ENCODE results near the gene ATG101.
"Not testable (repeated sequence)": the region's sequence is repeated elsewhere in the genome, so short reads cannot be mapped to it uniquely, and the experiment has no call there.

ATG101 gene

DNA sequence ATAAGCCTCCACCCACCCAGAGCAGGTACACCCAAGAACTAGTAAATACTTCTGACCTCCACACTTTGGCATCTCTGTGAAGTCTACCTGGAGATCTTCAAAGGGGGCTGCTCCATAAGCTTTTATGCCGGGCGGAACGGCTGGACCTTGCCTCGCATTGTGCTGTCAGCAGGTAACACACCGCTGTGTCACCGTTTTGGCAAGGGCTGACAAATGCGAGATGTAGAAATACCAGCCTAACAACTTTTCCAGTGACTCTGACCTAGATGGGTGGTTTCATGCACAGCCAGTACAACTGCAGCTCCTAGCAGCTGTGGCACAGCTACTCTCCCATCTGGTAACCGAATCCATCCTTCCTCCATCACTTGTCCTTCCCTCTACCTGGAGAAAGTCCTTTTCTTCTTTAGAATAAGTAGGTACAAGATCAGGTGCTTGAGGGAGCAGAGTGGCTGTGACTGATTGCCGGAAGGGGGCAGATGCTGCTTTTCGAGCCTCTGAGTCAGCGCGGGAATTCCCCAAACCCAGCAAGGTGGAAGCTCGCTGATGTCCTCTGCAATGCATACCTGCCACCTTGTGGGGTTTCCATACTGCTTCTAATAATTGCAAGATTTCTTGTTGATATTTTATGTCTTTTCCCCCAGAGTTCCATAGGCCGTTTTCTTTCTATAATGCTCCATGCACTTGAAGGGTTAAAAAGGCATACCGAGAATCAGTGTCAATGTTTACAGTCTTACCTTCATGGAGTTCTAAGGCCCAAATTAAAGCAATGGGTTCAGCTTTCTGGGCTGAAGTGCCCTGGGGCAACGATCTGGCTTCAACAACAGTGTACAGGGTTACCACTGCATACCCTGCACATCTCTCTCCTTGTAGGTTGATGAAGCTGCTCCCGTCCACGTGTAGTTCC, 46.7 kb downstream of the ATG101 start:
- DNase-seq = peak; percentile 59 to 74

GRCh38 chr12:52117806-52118475, 48.2 kb downstream of the ATG101 start:
- DNase-seq = not testable (repeated sequence)

GRCh38 chr12:52119398-52120254, 49.8 kb downstream of the ATG101 start:
- peak; percentile 14 to 47 for DNase-seq

GRCh38 chr12:52120951-52121823, 51.4 kb downstream of the ATG101 start:
- no peak for DNase-seq

- peak; percentile 54 to 62 for DNase-seq
Measured at GRCh38 chr12:52121824-52122539, 52.2 kb downstream of the ATG101 start.

GRCh38 chr12:52122540-52122871, 52.7 kb downstream of the ATG101 start:
- no peak for DNase-seq

DNA sequence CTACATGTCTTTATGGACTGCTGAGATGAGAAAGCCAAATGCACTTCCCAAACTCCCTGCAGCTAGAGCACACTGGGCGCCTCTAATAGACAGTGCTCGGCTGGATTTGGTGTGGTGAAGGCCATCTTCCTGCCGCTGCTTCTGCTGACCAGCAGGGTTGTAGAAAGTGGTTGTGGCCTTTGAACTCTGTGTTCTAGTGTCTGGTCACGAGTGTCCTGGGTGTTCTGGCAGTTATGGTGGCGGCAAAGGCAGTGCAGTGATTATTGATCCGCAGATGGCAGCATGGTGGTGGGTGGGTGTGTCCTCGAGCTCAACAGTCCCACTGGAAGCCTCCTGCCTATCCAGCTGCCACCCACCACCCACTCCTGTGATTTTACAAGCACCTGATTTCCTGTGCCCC, 53.1 kb downstream of the ATG101 start:
- DNase-seq = no peak

DNA sequence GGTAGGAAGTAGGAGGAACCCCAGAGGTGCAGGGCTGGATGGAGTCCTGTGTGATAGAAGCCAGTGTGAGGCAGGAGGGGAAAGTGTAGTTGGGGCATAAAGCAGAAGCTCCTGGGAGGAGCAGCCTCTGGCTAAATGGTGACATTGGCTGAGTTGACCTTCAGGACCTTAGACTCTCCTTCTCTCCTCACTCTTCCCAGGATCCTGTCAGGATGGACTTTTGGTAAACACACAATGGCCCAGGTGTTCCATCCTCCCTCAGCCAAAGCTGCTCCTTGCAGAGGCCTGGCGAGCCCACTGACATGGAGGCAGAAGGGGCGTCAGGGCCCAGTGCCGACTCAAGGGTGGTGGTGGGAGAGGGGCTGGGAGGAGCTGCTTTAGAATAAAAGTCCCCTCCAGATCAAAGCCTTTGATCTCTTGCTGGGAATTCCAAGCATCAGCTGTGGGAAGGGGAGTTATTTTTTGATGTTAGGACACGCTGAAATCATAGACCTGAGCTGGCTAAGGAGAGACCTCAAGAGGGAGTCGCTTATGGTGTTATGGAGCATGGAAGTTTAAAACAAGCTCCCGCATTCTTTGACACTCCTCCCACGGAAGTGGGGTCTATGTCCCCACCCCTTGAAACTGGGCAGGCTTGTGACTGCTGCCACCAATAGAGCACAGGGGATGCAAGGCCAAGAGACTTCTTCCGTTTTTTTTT, 53.9 kb downstream of the ATG101 start:
- DNase-seq = no peak

GRCh38 chr12:52125476-52125900, 55.7 kb downstream of the ATG101 start:
- DNase-seq = no peak

GRCh38 chr12:52126050-52126604, 56.3 kb downstream of the ATG101 start:
- no peak for DNase-seq

Data from CD4-positive, alpha-beta T cell treated with Interferon alpha-2 for 1 hour (primary cell).